Caco-2 (cell line): Measurements from ENCODE around the gene ANKRD44. TPM values are rescaled to one million over a fixed set of nuclear protein-coding genes. Genes with fewer than 3 reads are reported as not detected.

ENCODE experiments used
- BruUV-seq: library from RNA; stranded (reverse); fragments of 400-500 nt; replicated peaks from 2 replicates; lab custom pipeline; 2021; lab: Mats Ljungman, UMichigan
- CTCF ChIA-PET: fragments of 300-600 bp; sonication (Branson Sonifier 250); formaldehyde crosslinking; loops from one replicate; lab custom pipeline; 2022; ENCODE audit warnings: antibody characterized with exemption; lab: Charles Lee
- POLR2A ChIA-PET: fragments of 300-600 bp; sonication (Branson Sonifier 250); formaldehyde crosslinking; loops from one replicate; lab custom pipeline; 2022; ENCODE audit warnings: antibody characterized with exemption; lab: Charles Lee
- DNase-seq, 2 experiments: peaks; one replicate each; pipeline versions ENCODE4 v3.0.0 to v3.0.0-alpha.2; 2020 to 2022
- H3K27me3 ChIP-seq: replicated peaks from 2 replicates; pipeline ENCODE4 v1.6.0; 2011; ENCODE audit warnings: low read length; ENCODE audit not compliant: control insufficient read depth, insufficient read depth
- H3K36me3 ChIP-seq: 2 replicates; pipeline ENCODE4 v1.5.1; 2011; ENCODE audit warnings: low read length; ENCODE audit not compliant: control insufficient read depth, insufficient read depth
- H3K4me1 ChIP-seq: fragments of 250-450 bp; sonication (Bioruptor Pico); 2 replicates; pipeline ENCODE4 v1.5.1; 2020; ENCODE audit warnings: mild to moderate bottlenecking
- H3K4me3 ChIP-seq: 2 replicates; pipeline ENCODE4 v1.5.1; 2011; ENCODE audit warnings: low read depth, mild to moderate bottlenecking, control low read depth, low read length
- H3K9me3 ChIP-seq: fragments of 250-450 bp; sonication (Bioruptor Pico); 2 replicates; pipeline ENCODE4 v1.5.1; 2020; ENCODE audit warnings: mild to moderate bottlenecking, moderate library complexity
- H3K27ac Mint-ChIP-seq: one replicate; pipeline ENCODE4 v1.8.0; 2022; ENCODE audit warnings: mixed read lengths; ENCODE audit not compliant: unreplicated experiment
- H3K27me3 Mint-ChIP-seq: one replicate; pipeline ENCODE4 v1.8.0; 2022; ENCODE audit warnings: mixed read lengths; ENCODE audit not compliant: insufficient read depth, unreplicated experiment
- H3K36me3 Mint-ChIP-seq: one replicate; pipeline ENCODE4 v1.8.0; 2022; ENCODE audit warnings: mild to moderate bottlenecking, mixed read lengths; ENCODE audit not compliant: insufficient read depth, unreplicated experiment
- H3K4me1 Mint-ChIP-seq: one replicate; pipeline ENCODE4 v1.8.0; 2022; ENCODE audit warnings: low read depth, mixed read lengths; ENCODE audit not compliant: unreplicated experiment
- H3K4me3 Mint-ChIP-seq: one replicate; pipeline ENCODE4 v1.8.0; 2022; ENCODE audit warnings: mild to moderate bottlenecking, moderate library complexity, mixed read lengths; ENCODE audit not compliant: unreplicated experiment
- H3K9me3 Mint-ChIP-seq: one replicate; pipeline ENCODE4 v1.8.0; 2022; ENCODE audit warnings: mixed read lengths; ENCODE audit not compliant: unreplicated experiment
- intact Hi-C: fragments of 100-400 bp; cut with micrococcal nuclease; formaldehyde crosslinking; loops from one replicate; pipeline ENCODE4 v1.10.0; 2022; ENCODE audit not compliant: unreplicated experiment
- total RNA-seq: library from RNA; stranded (reverse); gene quantifications from 2 replicates; pipeline ENCODE4 v1.2.3, GENCODE V29; 2022
- TF ChIP-seq, protein P1 (sequence below), 2 experiments: fragments of 200-600 bp in 1 of 2; IDR thresholded peaks; 1 replicate in 1 of 2; 2 replicates in 1 of 2; pipeline versions ENCODE4 v1.5.1 to v1.8.0; 2011 to 2022; ENCODE audit warnings: antibody characterized with exemption in 1 of 2, control low read depth in 1 of 2, inconsistent platforms in 1 of 2, low read depth in 1 of 2, low read length in 1 of 2, mild to moderate bottlenecking in 1 of 2, moderate library complexity in 1 of 2; ENCODE audit not compliant: insufficient read depth in 1 of 2, severe bottlenecking in 1 of 2, unreplicated experiment in 1 of 2

ANKRD44 gene
- total RNA-seq, 1 experiment from 2014 or later: 1.0 TPM

- TF ChIP-seq, protein P1, sequence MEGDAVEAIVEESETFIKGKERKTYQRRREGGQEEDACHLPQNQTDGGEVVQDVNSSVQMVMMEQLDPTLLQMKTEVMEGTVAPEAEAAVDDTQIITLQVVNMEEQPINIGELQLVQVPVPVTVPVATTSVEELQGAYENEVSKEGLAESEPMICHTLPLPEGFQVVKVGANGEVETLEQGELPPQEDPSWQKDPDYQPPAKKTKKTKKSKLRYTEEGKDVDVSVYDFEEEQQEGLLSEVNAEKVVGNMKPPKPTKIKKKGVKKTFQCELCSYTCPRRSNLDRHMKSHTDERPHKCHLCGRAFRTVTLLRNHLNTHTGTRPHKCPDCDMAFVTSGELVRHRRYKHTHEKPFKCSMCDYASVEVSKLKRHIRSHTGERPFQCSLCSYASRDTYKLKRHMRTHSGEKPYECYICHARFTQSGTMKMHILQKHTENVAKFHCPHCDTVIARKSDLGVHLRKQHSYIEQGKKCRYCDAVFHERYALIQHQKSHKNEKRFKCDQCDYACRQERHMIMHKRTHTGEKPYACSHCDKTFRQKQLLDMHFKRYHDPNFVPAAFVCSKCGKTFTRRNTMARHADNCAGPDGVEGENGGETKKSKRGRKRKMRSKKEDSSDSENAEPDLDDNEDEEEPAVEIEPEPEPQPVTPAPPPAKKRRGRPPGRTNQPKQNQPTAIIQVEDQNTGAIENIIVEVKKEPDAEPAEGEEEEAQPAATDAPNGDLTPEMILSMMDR (IDR thresholded peaks at IDR 0.05; ENCODE audit: insufficient read depth in 1 of 2, low read depth in 1 of 2, low read length in 1 of 2, severe bottlenecking in 1 of 2, unreplicated experiment in 1 of 2): no peak
- Histone ChIP-seq H3K36me3 (no peaks in the 10 kb centered on the region), H3K4me3 (no peak overlapping the region), H3K27me3 (no peaks in the 10 kb centered on the region), H3K9me3 (no peaks in the 10 kb centered on the region), H3K4me1 (no peaks in the 10 kb centered on the region)
- H3K27me3 Mint-ChIP-seq: no peaks in the 10 kb centered on the region
- H3K4me3 Mint-ChIP-seq: no peak overlapping the region
- intact Hi-C loops: no loop called here
- H3K27ac Mint-ChIP-seq: no peak overlapping the region
- no peaks in the 10 kb centered on the region for H3K9me3 Mint-ChIP-seq
- no TSS peak for BruUV-seq
- H3K4me1 Mint-ChIP-seq: no peaks in the 10 kb centered on the region
- DNase-seq: no peak
- no peaks in the 10 kb centered on the region for H3K36me3 Mint-ChIP-seq
- ChIA-PET CTCF (no interaction called here), POLR2A (no interaction called here)
Measured at GRCh38 chr2:197128126-197128525, 182.5 kb downstream of the ANKRD44 start.

DNA sequence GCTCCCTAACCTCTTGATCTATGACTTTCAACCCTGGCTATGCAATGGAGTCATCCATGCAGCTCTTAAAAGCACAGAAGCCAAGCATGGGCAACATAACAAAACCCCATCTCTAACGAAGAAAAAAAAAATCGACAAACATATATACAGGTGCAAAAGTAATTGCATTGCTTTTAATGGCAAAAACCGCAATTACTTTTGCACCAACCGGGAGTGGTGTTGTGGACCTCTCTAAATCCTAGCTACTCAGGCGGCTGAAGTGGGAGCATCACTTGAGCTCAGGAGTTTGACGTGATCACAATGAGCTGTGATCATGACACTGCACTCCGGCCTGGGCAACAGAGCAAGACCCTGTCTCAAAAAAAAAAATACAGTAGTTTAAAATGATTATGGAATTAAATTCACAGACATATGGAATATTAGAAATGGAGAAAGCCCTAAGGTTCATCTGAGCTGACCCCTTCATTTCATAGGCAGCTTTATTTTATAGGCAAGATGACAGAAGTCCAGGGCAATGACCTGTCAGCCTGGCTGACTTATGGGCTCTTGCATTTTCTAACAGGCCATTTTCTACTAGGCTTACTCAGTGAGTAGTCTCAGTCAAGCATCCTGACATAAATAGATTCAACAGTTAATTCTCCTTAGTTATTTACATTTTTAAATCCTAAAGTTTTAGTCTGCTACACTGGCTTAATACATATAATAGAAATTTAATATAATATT, 183.8 kb downstream of the ANKRD44 start:
- Histone ChIP-seq H3K36me3 (no peaks in the 10 kb centered on the region), H3K4me3 (no peak overlapping the region), H3K27me3 (no peaks in the 10 kb centered on the region), H3K4me1 (no peaks in the 10 kb centered on the region), H3K9me3 (no peaks in the 10 kb centered on the region)
- Mint-ChIP-seq H3K4me1 (no peaks in the 10 kb centered on the region), H3K4me3 (no peak overlapping the region), H3K9me3 (no peaks in the 10 kb centered on the region), H3K36me3 (no peaks in the 10 kb centered on the region), H3K27ac (no peak overlapping the region), H3K27me3 (no peaks in the 10 kb centered on the region)
- no TSS peak for BruUV-seq
- TF ChIP-seq, protein P1 (IDR thresholded peaks at IDR 0.05; ENCODE audit: insufficient read depth in 1 of 2, low read depth in 1 of 2, low read length in 1 of 2, severe bottlenecking in 1 of 2, unreplicated experiment in 1 of 2): no peak
- no peak for DNase-seq
- ChIA-PET POLR2A (no interaction called here), CTCF (no interaction called here)
- intact Hi-C loops: no loop called here

DNA sequence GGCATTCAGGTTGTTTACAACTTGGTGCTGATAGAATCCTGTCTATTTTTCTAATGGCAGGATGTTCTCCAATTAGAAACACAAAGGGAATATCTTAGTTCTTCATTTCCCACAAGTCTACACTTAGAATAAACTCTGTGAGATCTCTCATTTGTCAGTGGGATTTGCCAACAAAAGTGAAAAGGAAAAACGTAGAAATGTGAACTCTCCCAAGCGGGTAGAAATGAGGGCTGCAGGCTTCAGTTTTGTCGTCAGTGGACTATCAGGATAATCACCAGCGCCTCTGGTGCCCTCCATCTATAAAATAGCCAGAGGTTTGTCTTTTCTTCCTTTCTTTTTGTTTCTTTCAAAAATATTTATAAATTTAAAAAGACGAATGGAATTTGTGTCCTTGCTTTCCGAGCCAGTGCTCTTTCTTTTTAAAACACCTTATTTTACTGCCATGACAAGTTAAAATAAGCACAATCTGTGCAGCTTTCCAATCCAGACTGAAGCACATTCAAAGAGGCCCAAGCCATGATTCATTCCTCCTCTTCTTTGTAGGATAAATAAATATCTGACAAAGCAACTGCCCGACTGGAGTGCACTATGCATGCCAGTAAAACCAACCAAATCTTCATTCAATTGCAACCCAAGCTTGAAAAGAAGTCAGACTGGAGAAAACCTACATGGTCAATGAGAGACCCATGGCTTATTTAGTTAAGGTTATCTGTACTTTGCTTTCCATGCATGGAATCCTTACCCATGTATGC, 185.8 kb downstream of the ANKRD44 start:
- no peaks in the 10 kb centered on the region for H3K27me3 ChIP-seq
- no peak for DNase-seq
- no peak overlapping the region for H3K27ac Mint-ChIP-seq
- H3K36me3 Mint-ChIP-seq: no peaks in the 10 kb centered on the region
- no peak overlapping the region for H3K4me3 Mint-ChIP-seq
- H3K9me3 Mint-ChIP-seq: no peaks in the 10 kb centered on the region
- no peaks in the 10 kb centered on the region for H3K4me1 Mint-ChIP-seq
- no TSS peak for BruUV-seq
- POLR2A ChIA-PET: no interaction called here
- no peak overlapping the region for H3K4me3 ChIP-seq
- intact Hi-C loops: no loop called here
- CTCF ChIA-PET: no interaction called here
- peaks cover 6% of the 10 kb centered on the region for H3K27me3 Mint-ChIP-seq
- no peaks in the 10 kb centered on the region for H3K4me1 ChIP-seq
- no peaks in the 10 kb centered on the region for H3K36me3 ChIP-seq
- no peaks in the 10 kb centered on the region for H3K9me3 ChIP-seq
- TF ChIP-seq, protein P1 (IDR thresholded peaks at IDR 0.05; ENCODE audit: insufficient read depth in 1 of 2, low read depth in 1 of 2, low read length in 1 of 2, severe bottlenecking in 1 of 2, unreplicated experiment in 1 of 2): no peak
